Activated T-cell treated with anti-CD3 and anti-CD28 coated beads, Interleukin-2, amount 50 U/mL, for 48 hours (primary cell): ENCODE data around the gene RERE.
A peak's percentile ranks its signal among the peaks of the same experiment; 100 is the strongest.
"Not testable (repeated sequence)": the region's sequence is repeated elsewhere in the genome, so short reads cannot be mapped to it uniquely, and the experiment has no call there.

Source experiments
- DNase-seq, 2 experiments: peaks; one replicate each; pipeline ENCODE4 v3.0.0-alpha.2; 2020

The RERE gene

GRCh38 chr1:8536515-8536914 lies 280.9 kb downstream of the RERE start:
- no peak for DNase-seq

- no peak for DNase-seq
Measured at GRCh38 chr1:8533907-8534306, 283.5 kb downstream of the RERE start.

- DNase-seq = no peak
Measured at GRCh38 chr1:8533124-8533523, 284.3 kb downstream of the RERE start.

GRCh38 chr1:8529901-8530300 lies 287.5 kb downstream of the RERE start:
- no peak for DNase-seq

- DNase-seq = no peak
Measured at GRCh38 chr1:8527941-8528340, 289.5 kb downstream of the RERE start.

GRCh38 chr1:8525558-8526275 lies 291.7 kb downstream of the RERE start:
- peak; percentile 68 to 78 for DNase-seq

GRCh38 chr1:8525216-8525557 lies 292.3 kb downstream of the RERE start:
- DNase-seq = peak; percentile 66 to 71

- no peak for DNase-seq
Measured at GRCh38 chr1:8524627-8525157, 292.7 kb downstream of the RERE start.

- peak in 1 of 2 experiments; percentile 50 for DNase-seq
Measured at GRCh38 chr1:8523666-8524206, 293.7 kb downstream of the RERE start.

GRCh38 chr1:8520483-8520966 lies 296.9 kb downstream of the RERE start:
- DNase-seq = no peak

GRCh38 chr1:8519167-8519566 lies 298.3 kb downstream of the RERE start:
- DNase-seq = no peak

GRCh38 chr1:8518490-8518801 lies 299.0 kb downstream of the RERE start:
- no peak for DNase-seq

- DNase-seq = no peak
Measured at GRCh38 chr1:8517661-8518489, 299.6 kb downstream of the RERE start.

GRCh38 chr1:8516793-8517556 lies 300.5 kb downstream of the RERE start:
- DNase-seq = no peak

- no peak for DNase-seq
Measured at GRCh38 chr1:8516278-8516777, 301.1 kb downstream of the RERE start.

GRCh38 chr1:8512504-8512903 lies 304.9 kb downstream of the RERE start:
- DNase-seq = peak; percentile 37 to 45

- DNase-seq = peak; percentile 46 to 56
Measured at GRCh38 chr1:8510041-8510823, 307.2 kb downstream of the RERE start.

- no peak for DNase-seq
Measured at GRCh38 chr1:8509579-8509978, 307.9 kb downstream of the RERE start.

GRCh38 chr1:8506995-8507615 lies 310.3 kb downstream of the RERE start:
- DNase-seq = no peak

- no peak for DNase-seq
Measured at GRCh38 chr1:8506456-8506855, 311.0 kb downstream of the RERE start.

- DNase-seq = no peak
Measured at GRCh38 chr1:8503842-8504241, 313.6 kb downstream of the RERE start.

- DNase-seq = not testable (repeated sequence)
Measured at GRCh38 chr1:8502949-8503348, 314.5 kb downstream of the RERE start.
